Panc1 (cell line): ENCODE measurements around the gene CSNK2A1. TPM values are rescaled to one million over a fixed set of nuclear protein-coding genes. Genes with fewer than 3 reads are reported as not detected.

Source experiments
- ATAC-seq: fragments of 200-7000 bp; cut with Tn5 transposase; 2 replicates; pipeline ENCODE4 v1.9.1; 2020; ENCODE audit warnings: mild to moderate bottlenecking, moderate library complexity
- BruUV-seq: library from RNA; stranded (reverse); fragments of 400-500 nt; replicated peaks from 2 replicates; lab custom pipeline; 2021; lab: Mats Ljungman, UMichigan
- CTCF ChIA-PET: fragments of 300-600 bp; sonication (Branson Sonifier 250); formaldehyde crosslinking; loops from one replicate; lab custom pipeline; 2022; ENCODE audit warnings: antibody characterized with exemption; lab: Charles Lee
- POLR2A ChIA-PET: fragments of 300-600 bp; sonication (Branson Sonifier 250); formaldehyde crosslinking; loops from one replicate; lab custom pipeline; 2022; ENCODE audit warnings: antibody characterized with exemption; lab: Charles Lee
- DNase-seq: peaks from one replicate; pipeline ENCODE4 v3.0.0-alpha.2; 2010; ENCODE audit warnings: low read depth, low spot score
- H3K27ac ChIP-seq: 2 replicates; pipeline ENCODE4 v1.5.1; 2011; ENCODE audit warnings: mild to moderate bottlenecking, low read length, inconsistent platforms
- H3K27me3 ChIP-seq: fragments of 200-500 bp; sonication (Bioruptor generic); 2 replicates; pipeline ENCODE4 v1.6.0; 2014; ENCODE audit warnings: low read length, inconsistent platforms; ENCODE audit not compliant: control insufficient read depth, insufficient read depth
- H3K36me3 ChIP-seq: fragments of 200-500 bp; sonication (Bioruptor generic); 2 replicates; pipeline ENCODE4 v1.5.1; 2014; ENCODE audit warnings: inconsistent platforms, mild to moderate bottlenecking, low read length, moderate library complexity; ENCODE audit not compliant: control insufficient read depth, insufficient read depth
- H3K4me1 ChIP-seq: 2 replicates; pipeline ENCODE4 v1.5.1; 2011; ENCODE audit warnings: inconsistent platforms, mild to moderate bottlenecking, low read length, moderate library complexity; ENCODE audit not compliant: control insufficient read depth, insufficient read depth
- H3K4me3 ChIP-seq, 2 experiments: 2 replicates each; pipeline ENCODE4 v1.5.1; 2011 to 2012; ENCODE audit warnings: low read depth in 2 of 2, low read length in 2 of 2, mild to moderate bottlenecking in 2 of 2, inconsistent platforms in 1 of 2, moderate library complexity in 1 of 2
- H3K9me3 ChIP-seq: fragments of 200-500 bp; sonication (Bioruptor generic); 2 replicates; pipeline ENCODE4 v1.5.1; 2014; ENCODE audit warnings: low read depth, mild to moderate bottlenecking, inconsistent platforms, low read length, moderate library complexity; ENCODE audit not compliant: control insufficient read depth, insufficient read depth
- POLR2AphosphoS5 ChIP-seq: IDR thresholded peaks from 2 replicates; pipeline ENCODE4 v1.6.1; 2012; ENCODE audit warnings: mild to moderate bottlenecking, low read depth, low read length, moderate library complexity
- SIN3A ChIP-seq: IDR thresholded peaks from 2 replicates; pipeline ENCODE4 v1.6.1; 2012; ENCODE audit warnings: low read depth, mild to moderate bottlenecking, low read length, moderate library complexity, borderline replicate concordance; ENCODE audit not compliant: insufficient read depth
- TCF7L2 ChIP-seq: IDR thresholded peaks from 2 replicates; pipeline ENCODE4 v1.6.1; 2011; ENCODE audit warnings: mild to moderate bottlenecking, low read depth, low read length, inconsistent platforms
- in situ Hi-C: cut with HindIII; loops from 2 replicates; pipeline ENCODE4 v1.10.0; 2016; ENCODE audit warnings: low sequenced_read_pairs, low pct_unique_long_range_greater_than_20kb
- intact Hi-C: fragments of 100-400 bp; cut with micrococcal nuclease; formaldehyde crosslinking; loops from one replicate; pipeline ENCODE4 v1.10.0; 2022; ENCODE audit not compliant: unreplicated experiment
- total RNA-seq: library from RNA; stranded (reverse); gene quantifications from one replicate; pipeline ENCODE4 v1.2.1, GENCODE V29; 2021; ENCODE audit not compliant: unreplicated experiment
- TF ChIP-seq, protein P1 (sequence below), 2 experiments: IDR thresholded peaks; 2 replicates each; pipeline ENCODE4 v1.6.1; 2011 to 2012; ENCODE audit warnings: low read depth in 2 of 2, control low read depth in 1 of 2, low read length in 1 of 2, mild to moderate bottlenecking in 1 of 2, moderate library complexity in 1 of 2; ENCODE audit not compliant: insufficient read depth in 1 of 2
- TF ChIP-seq, protein P2 (sequence below): fragments of 450-650 bp; IDR thresholded peaks from 2 replicates; pipeline ENCODE4 v1.5.1; 2017; ENCODE audit warnings: mild to moderate bottlenecking

Gene CSNK2A1
- total RNA-seq, 1 experiment from 2014 or later = 191 TPM

DNA sequence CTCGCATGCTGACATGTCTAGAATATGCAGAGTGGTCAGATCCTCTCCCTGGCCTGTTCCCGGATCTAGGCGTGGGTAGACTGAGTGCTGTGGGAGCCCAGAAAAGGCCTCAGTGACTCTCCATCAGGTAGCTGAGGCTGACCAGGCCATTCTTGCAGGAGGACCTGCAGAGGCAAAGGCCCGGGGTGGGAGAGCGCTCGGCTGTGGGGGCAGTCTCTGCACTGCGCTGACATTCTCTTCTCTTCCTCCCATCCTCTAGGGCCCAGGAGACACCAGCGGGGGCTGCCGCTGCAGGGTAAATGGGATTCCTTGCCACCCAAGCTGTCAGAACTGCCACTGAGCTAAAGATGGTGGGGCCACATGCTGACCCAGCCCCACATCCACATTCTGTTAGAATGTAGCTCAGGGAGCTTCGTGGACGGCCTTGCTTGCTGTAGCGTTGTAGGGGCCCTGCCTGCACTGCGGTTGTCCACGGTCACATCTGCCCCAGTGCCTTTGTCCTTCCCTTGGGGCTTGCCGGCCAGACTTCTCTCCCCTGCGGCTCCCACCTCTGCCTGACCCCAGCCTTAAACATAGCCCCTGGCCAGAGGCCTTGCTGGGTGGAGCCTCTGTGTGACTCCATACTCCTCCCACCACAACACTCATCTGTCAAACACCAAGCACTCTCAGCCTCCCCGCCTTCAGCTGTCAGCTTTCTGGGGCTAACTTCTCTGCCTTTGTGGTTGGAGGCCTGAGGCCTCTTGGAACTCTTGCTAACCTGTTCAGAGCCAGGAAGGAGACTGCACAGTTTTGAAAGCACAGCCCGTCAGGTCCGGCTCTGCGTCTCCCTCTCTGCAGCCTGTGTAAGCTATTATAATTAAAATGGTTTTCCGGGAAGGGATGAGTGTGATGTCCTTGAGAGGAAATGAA, 113.2 kb downstream of the CSNK2A1 start:
- TF ChIP-seq, protein P1, sequence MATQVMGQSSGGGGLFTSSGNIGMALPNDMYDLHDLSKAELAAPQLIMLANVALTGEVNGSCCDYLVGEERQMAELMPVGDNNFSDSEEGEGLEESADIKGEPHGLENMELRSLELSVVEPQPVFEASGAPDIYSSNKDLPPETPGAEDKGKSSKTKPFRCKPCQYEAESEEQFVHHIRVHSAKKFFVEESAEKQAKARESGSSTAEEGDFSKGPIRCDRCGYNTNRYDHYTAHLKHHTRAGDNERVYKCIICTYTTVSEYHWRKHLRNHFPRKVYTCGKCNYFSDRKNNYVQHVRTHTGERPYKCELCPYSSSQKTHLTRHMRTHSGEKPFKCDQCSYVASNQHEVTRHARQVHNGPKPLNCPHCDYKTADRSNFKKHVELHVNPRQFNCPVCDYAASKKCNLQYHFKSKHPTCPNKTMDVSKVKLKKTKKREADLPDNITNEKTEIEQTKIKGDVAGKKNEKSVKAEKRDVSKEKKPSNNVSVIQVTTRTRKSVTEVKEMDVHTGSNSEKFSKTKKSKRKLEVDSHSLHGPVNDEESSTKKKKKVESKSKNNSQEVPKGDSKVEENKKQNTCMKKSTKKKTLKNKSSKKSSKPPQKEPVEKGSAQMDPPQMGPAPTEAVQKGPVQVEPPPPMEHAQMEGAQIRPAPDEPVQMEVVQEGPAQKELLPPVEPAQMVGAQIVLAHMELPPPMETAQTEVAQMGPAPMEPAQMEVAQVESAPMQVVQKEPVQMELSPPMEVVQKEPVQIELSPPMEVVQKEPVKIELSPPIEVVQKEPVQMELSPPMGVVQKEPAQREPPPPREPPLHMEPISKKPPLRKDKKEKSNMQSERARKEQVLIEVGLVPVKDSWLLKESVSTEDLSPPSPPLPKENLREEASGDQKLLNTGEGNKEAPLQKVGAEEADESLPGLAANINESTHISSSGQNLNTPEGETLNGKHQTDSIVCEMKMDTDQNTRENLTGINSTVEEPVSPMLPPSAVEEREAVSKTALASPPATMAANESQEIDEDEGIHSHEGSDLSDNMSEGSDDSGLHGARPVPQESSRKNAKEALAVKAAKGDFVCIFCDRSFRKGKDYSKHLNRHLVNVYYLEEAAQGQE (IDR thresholded peaks at IDR 0.05; ENCODE audit: insufficient read depth in 1 of 2, low read depth in 2 of 2, low read length in 1 of 2) = no peak
- TF ChIP-seq, protein P2, sequence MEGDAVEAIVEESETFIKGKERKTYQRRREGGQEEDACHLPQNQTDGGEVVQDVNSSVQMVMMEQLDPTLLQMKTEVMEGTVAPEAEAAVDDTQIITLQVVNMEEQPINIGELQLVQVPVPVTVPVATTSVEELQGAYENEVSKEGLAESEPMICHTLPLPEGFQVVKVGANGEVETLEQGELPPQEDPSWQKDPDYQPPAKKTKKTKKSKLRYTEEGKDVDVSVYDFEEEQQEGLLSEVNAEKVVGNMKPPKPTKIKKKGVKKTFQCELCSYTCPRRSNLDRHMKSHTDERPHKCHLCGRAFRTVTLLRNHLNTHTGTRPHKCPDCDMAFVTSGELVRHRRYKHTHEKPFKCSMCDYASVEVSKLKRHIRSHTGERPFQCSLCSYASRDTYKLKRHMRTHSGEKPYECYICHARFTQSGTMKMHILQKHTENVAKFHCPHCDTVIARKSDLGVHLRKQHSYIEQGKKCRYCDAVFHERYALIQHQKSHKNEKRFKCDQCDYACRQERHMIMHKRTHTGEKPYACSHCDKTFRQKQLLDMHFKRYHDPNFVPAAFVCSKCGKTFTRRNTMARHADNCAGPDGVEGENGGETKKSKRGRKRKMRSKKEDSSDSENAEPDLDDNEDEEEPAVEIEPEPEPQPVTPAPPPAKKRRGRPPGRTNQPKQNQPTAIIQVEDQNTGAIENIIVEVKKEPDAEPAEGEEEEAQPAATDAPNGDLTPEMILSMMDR = no peak
- TF ChIP-seq POLR2AphosphoS5 (no peak; the same call in 1 of the 2 replicates), SIN3A (no peak), TCF7L2 (no peak)
- H3K4me1 ChIP-seq = no peaks in the 10 kb centered on the region
- in situ Hi-C loops = no loop called here
- no TSS peak for BruUV-seq
- H3K27ac ChIP-seq = no peak overlapping the region
- H3K4me3 ChIP-seq = no peak overlapping the region
- intact Hi-C loops = loop anchor here (5.0 kb wide), 1 partner anchor 78 kb away; no protein-coding TSS in a partner anchor
- no peak for DNase-seq
- peaks cover 3% of the 10 kb centered on the region; the same call in 1 of the 2 replicates for H3K36me3 ChIP-seq
- ChIA-PET CTCF (interaction anchor here (0.6 to 2.1 kb wide), 3 partner anchors 9 to 76 kb away, joined by 3 to 16 read pairs (median 6); no protein-coding TSS in a partner anchor), POLR2A (no interaction called here)
- ATAC-seq = no peak
- H3K9me3 ChIP-seq = no peaks in the 10 kb centered on the region
- no peaks in the 10 kb centered on the region for H3K27me3 ChIP-seq

DNA sequence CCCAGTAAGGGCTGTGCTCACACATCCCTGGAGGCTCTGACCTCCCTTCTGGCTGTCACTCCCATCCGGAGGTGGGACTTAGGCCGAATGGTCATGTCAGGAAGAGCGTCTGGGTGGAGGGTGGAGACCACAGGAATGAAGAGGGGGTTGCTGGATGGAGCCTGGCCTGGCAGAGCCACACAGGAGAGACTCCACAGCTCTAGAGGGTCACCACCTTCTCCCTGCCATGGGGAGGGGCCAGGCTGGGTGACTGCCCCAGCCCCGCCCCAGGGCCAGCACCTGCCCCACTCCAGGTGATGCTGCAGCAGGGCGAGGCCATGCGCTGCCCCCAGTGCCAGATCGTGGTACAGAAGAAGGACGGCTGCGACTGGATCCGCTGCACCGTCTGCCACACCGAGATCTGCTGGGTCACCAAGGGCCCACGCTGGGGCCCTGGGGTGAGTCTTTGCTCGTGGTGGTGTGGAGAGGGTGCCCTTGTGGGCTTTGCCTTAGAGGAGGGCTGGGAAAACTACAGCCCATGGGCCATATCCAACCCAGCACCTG, 114.9 kb downstream of the CSNK2A1 start:
- Histone ChIP-seq H3K4me3 (no peak overlapping the region), H3K27me3 (no peaks in the 10 kb centered on the region), H3K9me3 (no peaks in the 10 kb centered on the region), H3K4me1 (no peaks in the 10 kb centered on the region), H3K27ac (no peak overlapping the region), H3K36me3 (peaks cover 3% of the 10 kb centered on the region; the same call in 1 of the 2 replicates)
- DNase-seq (no peak), ATAC-seq (peak; percentile 57)
- no TSS peak for BruUV-seq
- TF ChIP-seq, protein P2 = no peak
- 0 out of 2 replicates have a peak, but pooled peaks have one; percentile 16 for TF ChIP-seq POLR2AphosphoS5
- in situ Hi-C loops (no loop called here), intact Hi-C loops (no loop called here)
- ChIA-PET POLR2A (no interaction called here), CTCF (no interaction called here)
